ENCODE data around the gene BAZ1A. TPM values are rescaled to one million over a fixed set of nuclear protein-coding genes. Genes with fewer than 3 reads are reported as not detected.

The BAZ1A gene
- total and polyA plus RNA-seq, 2 experiments from 2014 or later = 9.4 to 13.8 TPM

- TF ChIP-seq EZH2 (IDR thresholded peaks at IDR 0.05; ENCODE audit: insufficient read depth, poor library complexity, severe bottlenecking) = no peak
- TF ChIP-seq EZH2phosphoT487 (IDR thresholded peaks at IDR 0.05; ENCODE audit: insufficient read depth, low read depth) = no peak
- Histone ChIP-seq H4K20me1 (ENCODE audit: insufficient read depth) (no peaks in the 10 kb centered on the region), H3K9me3 (ENCODE audit: low read depth) (no peaks in the 10 kb centered on the region), H3K9ac (no peak overlapping the region), H3K36me3 (ENCODE audit: low read depth) (no peaks in the 10 kb centered on the region), H3K4me3 (no peak overlapping the region), H3K79me2 (ENCODE audit: insufficient read depth) (peaks cover 93% of the 10 kb centered on the region), H3K27me3 (replicated peaks; ENCODE audit: insufficient read depth) (no peaks in the 10 kb centered on the region), H3K9me2 (ENCODE audit: insufficient read depth) (no peaks in the 10 kb centered on the region), H2AFZ (no peak overlapping the region), H3K4me2 (ENCODE audit: unreplicated experiment) (no peak overlapping the region), H3K4me1 (ENCODE audit: insufficient read depth) (no peaks in the 10 kb centered on the region), H3F3A (ENCODE audit: insufficient read depth) (no peaks in the 10 kb centered on the region), H3K27ac (no peak overlapping the region)
- WGBS, 2 experiments (ENCODE audit: low coverage in 1 of 2, low lambda C conversion rate in 2 of 2, missing lambda C conversion rate in 2 of 2) = 97 to 100% methylated on average over 1 of the region's 1 CpG
- DNase-seq = no peak
- in situ Hi-C loops (cut with MboI) = no loop called here
Observed at GRCh38 chr14:34835312-34835711, 39.8 kb downstream of the BAZ1A start.

GRCh38 chr14:34833549-34834523 is 41.3 kb downstream of the BAZ1A start:
- H3K9me2 ChIP-seq (ENCODE audit: insufficient read depth) = no peaks in the 10 kb centered on the region; the same call in 1 of the 2 replicates
- H4K20me1 ChIP-seq (ENCODE audit: insufficient read depth) = no peaks in the 10 kb centered on the region
- H3K27me3 ChIP-seq (replicated peaks; ENCODE audit: insufficient read depth) = no peaks in the 10 kb centered on the region
- H3K4me1 ChIP-seq (ENCODE audit: insufficient read depth) = no peaks in the 10 kb centered on the region
- no peak overlapping the region for H3K27ac ChIP-seq
- H3K79me2 ChIP-seq (ENCODE audit: insufficient read depth) = peaks cover 95% of the 10 kb centered on the region
- H3K36me3 ChIP-seq (ENCODE audit: low read depth) = no peaks in the 10 kb centered on the region
- H3K9ac ChIP-seq = no peak overlapping the region
- in situ Hi-C loops (cut with MboI) = no loop called here
- 96 to 98% methylated on average over 2 of the region's 2 CpGs for WGBS, 2 experiments (ENCODE audit: low coverage in 1 of 2, low lambda C conversion rate in 2 of 2, missing lambda C conversion rate in 2 of 2)
- no peak for TF ChIP-seq EZH2phosphoT487 (IDR thresholded peaks at IDR 0.05; ENCODE audit: insufficient read depth, low read depth)
- no peak for TF ChIP-seq EZH2 (IDR thresholded peaks at IDR 0.05; ENCODE audit: insufficient read depth, poor library complexity, severe bottlenecking)
- no peaks in the 10 kb centered on the region for H3F3A ChIP-seq (ENCODE audit: insufficient read depth)
- no peak overlapping the region for H3K4me3 ChIP-seq
- no peak overlapping the region for H2AFZ ChIP-seq
- no peaks in the 10 kb centered on the region for H3K9me3 ChIP-seq (ENCODE audit: low read depth)
- DNase-seq = no peak
- H3K4me2 ChIP-seq (ENCODE audit: unreplicated experiment) = no peak overlapping the region

GRCh38 chr14:34826661-34827060 is 48.5 kb downstream of the BAZ1A start:
- Histone ChIP-seq H3K4me2 (ENCODE audit: unreplicated experiment) (peak overlapping the region; percentile 65), H3K79me2 (ENCODE audit: insufficient read depth) (peaks cover 58% of the 10 kb centered on the region), H3K27ac (peak overlapping the region; percentile 60), H3F3A (ENCODE audit: insufficient read depth) (peaks cover 9% of the 10 kb centered on the region), H3K9me2 (ENCODE audit: insufficient read depth) (no peaks in the 10 kb centered on the region; the same call in 1 of the 2 replicates), H3K4me3 (peak overlapping the region; percentile 35; the same call in 1 of the 2 replicates), H2AFZ (no peak overlapping the region), H3K36me3 (ENCODE audit: low read depth) (peaks cover 16% of the 10 kb centered on the region; the same call in 1 of the 2 replicates), H3K4me1 (ENCODE audit: insufficient read depth) (peaks cover 10% of the 10 kb centered on the region), H3K9me3 (ENCODE audit: low read depth) (no peaks in the 10 kb centered on the region), H3K27me3 (replicated peaks; ENCODE audit: insufficient read depth) (no peaks in the 10 kb centered on the region), H4K20me1 (ENCODE audit: insufficient read depth) (no peaks in the 10 kb centered on the region), H3K9ac (peak overlapping the region; percentile 55)
- in situ Hi-C loops (cut with MboI) = no loop called here
- peak; percentile 84 for DNase-seq
- WGBS, 2 experiments (ENCODE audit: low coverage in 1 of 2, low lambda C conversion rate in 2 of 2, missing lambda C conversion rate in 2 of 2) = 36 to 44% methylated on average over 2 of the region's 2 CpGs
- no peak for TF ChIP-seq EZH2phosphoT487 (IDR thresholded peaks at IDR 0.05; ENCODE audit: insufficient read depth, low read depth)
- no peak for TF ChIP-seq EZH2 (IDR thresholded peaks at IDR 0.05; ENCODE audit: insufficient read depth, poor library complexity, severe bottlenecking)

GRCh38 chr14:34824826-34825225 is 50.3 kb downstream of the BAZ1A start:
- no peaks in the 10 kb centered on the region for H3K9me3 ChIP-seq (ENCODE audit: low read depth)
- H3K4me3 ChIP-seq = no peak overlapping the region
- H3K4me2 ChIP-seq (ENCODE audit: unreplicated experiment) = no peak overlapping the region
- peaks cover 23% of the 10 kb centered on the region; the same call in 1 of the 2 replicates for H3K36me3 ChIP-seq (ENCODE audit: low read depth)
- peaks cover 9% of the 10 kb centered on the region for H3F3A ChIP-seq (ENCODE audit: insufficient read depth)
- WGBS, 2 experiments (ENCODE audit: low coverage in 1 of 2, low lambda C conversion rate in 2 of 2, missing lambda C conversion rate in 2 of 2) = 61 to 65% methylated on average over 3 of the region's 3 CpGs
- H3K9me2 ChIP-seq (ENCODE audit: insufficient read depth) = no peaks in the 10 kb centered on the region; the same call in 1 of the 2 replicates
- TF ChIP-seq EZH2phosphoT487 (IDR thresholded peaks at IDR 0.05; ENCODE audit: insufficient read depth, low read depth) = no peak
- no peak for TF ChIP-seq EZH2 (IDR thresholded peaks at IDR 0.05; ENCODE audit: insufficient read depth, poor library complexity, severe bottlenecking)
- H2AFZ ChIP-seq = no peak overlapping the region
- H3K27ac ChIP-seq = no peak overlapping the region
- no peaks in the 10 kb centered on the region for H3K27me3 ChIP-seq (replicated peaks; ENCODE audit: insufficient read depth)
- no peak overlapping the region for H3K9ac ChIP-seq
- H4K20me1 ChIP-seq (ENCODE audit: insufficient read depth) = no peaks in the 10 kb centered on the region
- H3K4me1 ChIP-seq (ENCODE audit: insufficient read depth) = peaks cover 10% of the 10 kb centered on the region
- H3K79me2 ChIP-seq (ENCODE audit: insufficient read depth) = peaks cover 57% of the 10 kb centered on the region
- no peak for DNase-seq
- in situ Hi-C loops (cut with MboI) = no loop called here
